ENCODE results near the gene IPO9.

DNA sequence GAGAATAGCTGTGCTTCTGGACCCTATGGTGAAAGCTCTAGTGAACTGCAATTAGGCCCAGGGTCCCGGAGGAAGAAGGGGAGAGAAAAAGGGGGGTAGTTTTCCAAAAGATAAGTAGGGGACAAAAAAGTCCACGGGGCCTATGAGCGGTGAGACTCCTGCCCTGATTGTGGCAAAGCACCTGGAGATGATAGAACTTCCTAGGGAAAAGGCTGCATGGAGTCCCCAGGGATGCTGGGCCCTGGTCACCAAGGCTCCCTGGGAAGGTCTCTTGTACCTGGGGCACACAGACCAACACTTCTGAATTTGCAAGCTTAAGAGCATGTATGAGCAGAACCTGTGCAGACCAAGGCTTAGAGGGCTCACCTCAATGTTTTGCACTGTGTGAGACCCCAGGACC lies 54.3 kb downstream of the IPO9 start:
- TF ChIP-seq, protein P1, sequence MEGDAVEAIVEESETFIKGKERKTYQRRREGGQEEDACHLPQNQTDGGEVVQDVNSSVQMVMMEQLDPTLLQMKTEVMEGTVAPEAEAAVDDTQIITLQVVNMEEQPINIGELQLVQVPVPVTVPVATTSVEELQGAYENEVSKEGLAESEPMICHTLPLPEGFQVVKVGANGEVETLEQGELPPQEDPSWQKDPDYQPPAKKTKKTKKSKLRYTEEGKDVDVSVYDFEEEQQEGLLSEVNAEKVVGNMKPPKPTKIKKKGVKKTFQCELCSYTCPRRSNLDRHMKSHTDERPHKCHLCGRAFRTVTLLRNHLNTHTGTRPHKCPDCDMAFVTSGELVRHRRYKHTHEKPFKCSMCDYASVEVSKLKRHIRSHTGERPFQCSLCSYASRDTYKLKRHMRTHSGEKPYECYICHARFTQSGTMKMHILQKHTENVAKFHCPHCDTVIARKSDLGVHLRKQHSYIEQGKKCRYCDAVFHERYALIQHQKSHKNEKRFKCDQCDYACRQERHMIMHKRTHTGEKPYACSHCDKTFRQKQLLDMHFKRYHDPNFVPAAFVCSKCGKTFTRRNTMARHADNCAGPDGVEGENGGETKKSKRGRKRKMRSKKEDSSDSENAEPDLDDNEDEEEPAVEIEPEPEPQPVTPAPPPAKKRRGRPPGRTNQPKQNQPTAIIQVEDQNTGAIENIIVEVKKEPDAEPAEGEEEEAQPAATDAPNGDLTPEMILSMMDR (optimal IDR thresholded peaks at IDR 0.05 in 1 of 3, IDR thresholded peaks at IDR 0.05 in 1 of 3, conservative IDR thresholded peaks at IDR 0.05 in 1 of 3; ENCODE audit: extremely low read depth in 1 of 3, insufficient read depth in 2 of 3, low read length in 3 of 3), result no peak
- no peak for TF ChIP-seq EZH2 (IDR thresholded peaks at IDR 0.05; ENCODE audit: low read length)
